Trophoblast cell (in vitro differentiated cells and primary cell): ENCODE measurements around the gene XRRA1.
A peak's percentile ranks its signal among the peaks of the same experiment; 100 is the strongest.

Source experiments
- DNase-seq, 2 donors: peaks; one replicate each; pipeline ENCODE4 v3.0.0-alpha.2; 2016
- H2AFZ ChIP-seq: 2 replicates; pipeline ENCODE4 v1.6.1; 2013; ENCODE audit warnings: low read length, moderate library complexity, mild to moderate bottlenecking; ENCODE audit not compliant: insufficient read depth, poor library complexity
- H2AK5ac ChIP-seq: 2 replicates; pipeline ENCODE4 v1.6.1; 2013; ENCODE audit warnings: mild to moderate bottlenecking, low read length
- H2BK120ac ChIP-seq: 2 replicates; pipeline ENCODE4 v1.6.1; 2013; ENCODE audit warnings: low read length, mild to moderate bottlenecking, moderate library complexity; ENCODE audit not compliant: insufficient read depth, poor library complexity
- H2BK12ac ChIP-seq: 2 replicates; pipeline ENCODE4 v1.6.1; 2013; ENCODE audit warnings: mild to moderate bottlenecking, low read length, moderate library complexity
- H2BK5ac ChIP-seq: 2 replicates; pipeline ENCODE4 v1.6.1; 2013; ENCODE audit warnings: low read length, low read depth, moderate library complexity, mild to moderate bottlenecking; ENCODE audit not compliant: poor library complexity
- H3K14ac ChIP-seq: 2 replicates; pipeline ENCODE4 v1.6.1; 2013; ENCODE audit warnings: mild to moderate bottlenecking, low read length
- H3K18ac ChIP-seq: 2 replicates; pipeline ENCODE4 v1.6.1; 2013; ENCODE audit warnings: mild to moderate bottlenecking, low read length
- H3K23ac ChIP-seq: 2 replicates; pipeline ENCODE4 v1.6.1; 2013; ENCODE audit warnings: low read length
- H3K27ac ChIP-seq: 2 replicates; pipeline ENCODE4 v1.5.1; 2013; ENCODE audit warnings: low read depth, mild to moderate bottlenecking, inconsistent platforms, low read length, moderate library complexity
- H3K27me3 ChIP-seq: 2 replicates; pipeline ENCODE4 v1.6.1; 2013; ENCODE audit warnings: inconsistent platforms, mild to moderate bottlenecking, low read length, moderate library complexity; ENCODE audit not compliant: insufficient read depth
- H3K36me3 ChIP-seq, 2 experiments: 1 replicate in 1 of 2; 2 replicates in 1 of 2; pipeline ENCODE4 v1.6.1; 2013; ENCODE audit warnings: low read length in 2 of 2, mild to moderate bottlenecking in 2 of 2, moderate library complexity in 1 of 2; ENCODE audit not compliant: insufficient read depth in 2 of 2, control insufficient read depth in 1 of 2
- H3K4ac ChIP-seq: 2 replicates; pipeline ENCODE4 v1.6.1; 2013; ENCODE audit warnings: low read depth, mild to moderate bottlenecking, low read length, moderate library complexity
- H3K4me1 ChIP-seq, 2 experiments: 1 replicate in 1 of 2; 2 replicates in 1 of 2; pipeline ENCODE4 v1.6.1; 2013; ENCODE audit warnings: low read length in 2 of 2, mild to moderate bottlenecking in 2 of 2, moderate library complexity in 1 of 2; ENCODE audit not compliant: insufficient read depth in 2 of 2, control insufficient read depth in 1 of 2
- H3K4me2 ChIP-seq: 2 replicates; pipeline ENCODE4 v1.6.1; 2013; ENCODE audit warnings: inconsistent platforms, mild to moderate bottlenecking, low read length, moderate library complexity
- H3K4me3 ChIP-seq: 2 replicates; pipeline ENCODE4 v1.5.1; 2013; ENCODE audit warnings: mild to moderate bottlenecking, low read depth, low read length, inconsistent platforms
- H3K79me1 ChIP-seq: one replicate; pipeline ENCODE4 v1.6.1; 2013; ENCODE audit warnings: low read length
- H3K79me2 ChIP-seq: 2 replicates; pipeline ENCODE4 v1.6.1; 2013; ENCODE audit warnings: low read length, mild to moderate bottlenecking; ENCODE audit not compliant: control insufficient read depth, insufficient read depth, poor library complexity
- H3K9ac ChIP-seq: 2 replicates; pipeline ENCODE4 v1.6.1; 2013; ENCODE audit warnings: mild to moderate bottlenecking, low read length
- H3K9me3 ChIP-seq: 2 replicates; pipeline ENCODE4 v1.6.1; 2013; ENCODE audit warnings: low read depth, mild to moderate bottlenecking, control low read depth, inconsistent platforms, low read length; ENCODE audit not compliant: insufficient read depth
- H4K12ac ChIP-seq: 2 replicates; pipeline ENCODE4 v1.6.1; 2013; ENCODE audit warnings: low read depth, mild to moderate bottlenecking, low read length, moderate library complexity
- H4K8ac ChIP-seq: 2 replicates; pipeline ENCODE4 v1.6.1; 2013; ENCODE audit warnings: low read depth, mild to moderate bottlenecking, low read length, moderate library complexity
- H4K91ac ChIP-seq: one replicate; pipeline ENCODE4 v1.6.1; 2013; ENCODE audit warnings: low read depth, mild to moderate bottlenecking, low read length, moderate library complexity
- WGBS: extraction: QIAGEN DNeasy Blood & Tissue Kit; methylation state at CpG from one replicate; pipeline ENCODE4 v1.1.7; 2013; ENCODE audit warnings: missing lambda C conversion rate; ENCODE audit not compliant: insufficient read length, insufficient coverage; ENCODE audit errors: extremely low coverage; 5-methylcytosine and 5-hydroxymethylcytosine counted together

XRRA1 gene

DNA sequence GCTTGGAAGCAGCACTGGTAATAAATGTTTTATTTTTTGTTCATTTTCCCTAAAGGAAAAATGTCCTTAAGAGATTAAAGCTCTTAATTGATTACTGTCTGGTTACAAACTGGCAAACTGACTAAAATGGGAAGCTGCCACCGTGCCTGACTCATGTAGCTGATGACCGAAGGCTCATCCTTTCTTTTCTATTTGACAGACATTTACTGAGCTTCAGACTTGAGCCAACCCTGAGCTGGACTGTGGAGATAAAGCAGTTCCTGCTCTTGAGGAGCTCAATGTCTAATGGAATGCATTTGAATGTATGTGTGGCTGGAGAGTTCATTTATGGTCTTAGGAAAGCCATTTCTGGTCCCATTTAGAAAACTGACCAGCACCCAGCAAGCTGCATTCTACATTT lies 108.9 kb downstream of the XRRA1 start:
- Histone ChIP-seq H2AFZ (no peak overlapping the region), H3K27me3 (no peaks in the 10 kb centered on the region), H3K27ac (no peak overlapping the region), H3K79me2 (no peaks in the 10 kb centered on the region), H4K91ac (no peak overlapping the region), H3K23ac (no peak overlapping the region), H3K36me3 (peaks cover 20 to 35% of the 10 kb centered on the region in 2 experiments), H3K4me1 (peaks cover 0 to 4% of the 10 kb centered on the region in 2 experiments), H4K8ac (no peak overlapping the region), H3K4ac (no peak overlapping the region), H3K18ac (no peak overlapping the region), H3K14ac (no peak overlapping the region), H4K12ac (no peak overlapping the region), H2BK120ac (no peak overlapping the region), H3K9ac (no peak overlapping the region), H2BK12ac (no peak overlapping the region), H3K4me2 (no peak overlapping the region), H3K4me3 (no peak overlapping the region), H2AK5ac (no peak overlapping the region), H2BK5ac (no peak overlapping the region), H3K9me3 (peaks cover 2% of the 10 kb centered on the region), H3K79me1 (no peaks in the 10 kb centered on the region)
- no CpG with 5 or more reads among the region's 2 CpGs for WGBS
- no peak for DNase-seq

GRCh38 chr11:74839446-74839845 lies 109.4 kb downstream of the XRRA1 start:
- Histone ChIP-seq H3K9ac (no peak overlapping the region), H3K9me3 (peaks cover 2% of the 10 kb centered on the region), H3K79me1 (no peaks in the 10 kb centered on the region), H4K8ac (no peak overlapping the region), H3K4me2 (no peak overlapping the region), H2AFZ (no peak overlapping the region), H3K23ac (no peak overlapping the region), H3K4ac (no peak overlapping the region), H3K27me3 (no peaks in the 10 kb centered on the region), H2BK5ac (no peak overlapping the region), H3K36me3 (peaks cover 20 to 32% of the 10 kb centered on the region in 2 experiments), H2AK5ac (no peak overlapping the region), H3K14ac (no peak overlapping the region), H3K4me1 (peaks cover 0 to 4% of the 10 kb centered on the region in 2 experiments), H3K18ac (no peak overlapping the region), H3K27ac (no peak overlapping the region), H4K12ac (no peak overlapping the region), H3K79me2 (no peaks in the 10 kb centered on the region), H2BK12ac (no peak overlapping the region), H2BK120ac (no peak overlapping the region), H4K91ac (no peak overlapping the region), H3K4me3 (no peak overlapping the region)
- DNase-seq = no peak
- WGBS = 100% methylated on average over 1 of the region's 1 CpG

DNA sequence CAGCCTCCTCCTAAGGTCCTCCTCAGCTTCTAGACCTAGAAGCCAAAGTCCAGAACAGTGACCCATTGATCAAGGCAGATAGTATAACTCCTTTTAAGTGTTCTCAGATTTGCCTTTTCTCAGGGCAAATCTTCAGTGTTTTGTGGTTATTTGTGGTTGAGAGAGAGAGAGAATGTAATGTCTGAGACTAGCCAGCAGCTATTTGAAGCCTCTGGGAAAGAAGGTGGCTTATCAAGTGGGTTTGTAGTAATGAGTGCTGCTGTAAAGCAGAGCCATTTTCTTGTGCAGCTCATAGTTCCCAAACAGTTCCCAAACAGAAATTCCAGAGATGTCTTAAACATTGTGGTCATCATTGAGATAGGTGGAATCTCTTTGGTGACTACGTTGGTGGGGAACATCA lies 110.7 kb downstream of the XRRA1 start:
- Histone ChIP-seq H3K23ac (no peak overlapping the region), H3K18ac (no peak overlapping the region), H2AFZ (no peak overlapping the region), H2BK120ac (no peak overlapping the region), H3K14ac (no peak overlapping the region), H4K12ac (no peak overlapping the region), H3K4ac (no peak overlapping the region), H3K27ac (peak overlapping the region; percentile 4), H3K4me1 (peaks cover 0 to 4% of the 10 kb centered on the region in 2 experiments), H3K4me3 (no peak overlapping the region), H3K36me3 (peaks cover 12 to 25% of the 10 kb centered on the region in 2 experiments), H2BK12ac (no peak overlapping the region), H2AK5ac (no peak overlapping the region), H3K9me3 (peaks cover 2% of the 10 kb centered on the region), H3K79me2 (no peaks in the 10 kb centered on the region), H2BK5ac (no peak overlapping the region), H4K91ac (no peak overlapping the region), H3K4me2 (no peak overlapping the region), H3K79me1 (no peaks in the 10 kb centered on the region), H3K9ac (no peak overlapping the region), H4K8ac (no peak overlapping the region), H3K27me3 (no peaks in the 10 kb centered on the region)
- DNase-seq = peak in 1 of 2 donors; percentile 47
- WGBS = no CpG with 5 or more reads among the region's 1 CpG

DNA sequence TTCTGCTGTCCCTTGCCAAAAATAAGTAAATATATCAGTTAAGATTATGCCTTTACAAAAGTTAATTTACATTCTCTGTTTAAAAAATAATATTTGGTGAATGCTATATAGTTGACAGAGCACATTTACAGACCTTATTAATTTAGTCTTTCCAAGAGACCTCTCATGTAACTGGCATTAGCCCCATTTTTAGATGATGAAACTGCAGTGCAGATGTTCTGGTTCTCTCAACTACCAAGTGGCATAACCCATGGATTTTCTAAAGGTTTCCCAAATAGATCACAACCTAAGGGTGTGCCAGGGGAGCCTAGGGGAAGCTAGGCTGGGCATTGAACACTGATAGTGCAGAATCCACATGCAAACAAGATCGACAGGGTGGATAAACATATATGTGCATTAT lies 111.7 kb downstream of the XRRA1 start:
- Histone ChIP-seq H2BK120ac (no peak overlapping the region), H2BK12ac (no peak overlapping the region), H3K4me3 (no peak overlapping the region), H3K79me2 (no peaks in the 10 kb centered on the region), H3K9ac (no peak overlapping the region), H3K18ac (no peak overlapping the region), H4K8ac (no peak overlapping the region), H2AFZ (no peak overlapping the region), H4K12ac (no peak overlapping the region), H3K4me1 (peaks cover 0 to 4% of the 10 kb centered on the region in 2 experiments), H3K4me2 (no peak overlapping the region), H2BK5ac (no peak overlapping the region), H2AK5ac (no peak overlapping the region), H3K9me3 (no peaks in the 10 kb centered on the region), H3K79me1 (no peaks in the 10 kb centered on the region), H3K4ac (no peak overlapping the region), H3K27me3 (no peaks in the 10 kb centered on the region), H3K27ac (no peak overlapping the region), H3K36me3 (peaks cover 8 to 17% of the 10 kb centered on the region in 2 experiments), H3K23ac (no peak overlapping the region), H4K91ac (no peak overlapping the region), H3K14ac (no peak overlapping the region)
- no peak for DNase-seq
- no CpG with 5 or more reads among the region's 1 CpG for WGBS
